GM18520 (cell line): ENCODE measurements around the gene ARHGAP45.
A peak's percentile ranks its signal among the peaks of the same experiment; 100 is the strongest.

Source experiments
- ATAC-seq: cut with Tn5 transposase; IDR thresholded peaks from one replicate; pipeline ENCODE4 v1.9.1; 2021; ENCODE audit not compliant: unreplicated experiment

Gene ARHGAP45

DNA sequence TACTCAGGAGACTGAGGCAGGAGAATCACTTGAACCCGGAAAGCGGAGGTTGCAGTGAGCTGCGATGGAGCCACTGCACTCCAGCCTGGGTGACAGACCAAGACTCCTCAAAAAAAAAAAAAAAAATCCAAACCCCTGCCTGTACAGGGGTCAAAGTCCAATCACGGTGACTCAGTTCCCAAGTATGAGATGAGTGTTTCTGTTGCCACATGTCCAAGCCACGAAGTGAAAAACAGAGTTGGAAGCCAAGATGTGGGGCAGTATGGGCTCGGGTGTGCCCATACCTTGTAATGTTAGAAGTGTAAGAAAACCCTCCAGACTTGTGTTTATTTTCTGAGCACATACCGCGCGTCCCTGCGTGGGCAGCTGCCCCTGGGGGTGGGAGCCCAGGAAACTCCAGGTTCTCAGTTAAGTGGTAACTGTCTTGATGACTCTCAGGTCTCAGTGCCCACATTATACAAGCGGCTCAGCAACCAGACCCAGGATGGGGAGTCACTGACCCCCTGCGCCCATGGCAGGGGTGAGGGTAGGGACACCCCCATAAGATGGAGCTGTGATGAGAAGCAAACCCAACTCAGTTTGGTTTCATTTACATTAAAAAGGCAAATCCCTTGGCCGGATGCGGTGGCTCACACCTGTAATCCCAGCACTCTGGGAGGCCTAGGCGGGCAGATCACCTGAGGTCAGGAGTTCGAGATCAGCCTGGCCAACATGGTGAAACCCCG is 35.6 kb downstream of the ARHGAP45 start:
- ATAC-seq = no peak

DNA sequence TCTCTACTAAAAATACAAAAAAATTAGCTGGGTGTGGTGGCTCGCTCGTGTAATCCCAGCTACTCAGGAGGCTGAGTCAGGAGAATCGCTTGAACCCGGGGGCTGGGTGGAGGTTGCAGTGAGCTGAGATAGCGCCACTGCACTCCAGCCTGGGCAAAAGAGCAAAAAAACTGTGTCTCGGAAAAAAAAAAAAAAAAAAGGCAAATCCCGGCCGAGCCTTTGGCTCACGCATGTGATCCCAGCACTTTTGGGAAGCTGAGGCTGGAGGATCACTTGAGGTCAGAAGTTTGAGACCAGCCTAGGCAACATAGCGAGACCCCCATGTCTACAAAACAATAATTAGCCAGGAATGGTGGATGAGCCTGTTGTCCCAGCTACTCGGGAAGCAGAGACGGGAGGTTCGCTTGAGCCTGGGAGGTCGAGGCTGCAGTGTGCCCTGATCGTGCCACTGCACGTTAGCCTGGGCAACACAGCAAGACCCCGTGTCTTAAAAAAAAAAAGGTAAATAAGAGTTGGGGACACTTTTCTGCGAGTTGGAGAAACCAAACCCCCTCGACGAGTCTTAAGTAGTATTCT is 36.3 kb downstream of the ARHGAP45 start:
- no peak for ATAC-seq

DNA sequence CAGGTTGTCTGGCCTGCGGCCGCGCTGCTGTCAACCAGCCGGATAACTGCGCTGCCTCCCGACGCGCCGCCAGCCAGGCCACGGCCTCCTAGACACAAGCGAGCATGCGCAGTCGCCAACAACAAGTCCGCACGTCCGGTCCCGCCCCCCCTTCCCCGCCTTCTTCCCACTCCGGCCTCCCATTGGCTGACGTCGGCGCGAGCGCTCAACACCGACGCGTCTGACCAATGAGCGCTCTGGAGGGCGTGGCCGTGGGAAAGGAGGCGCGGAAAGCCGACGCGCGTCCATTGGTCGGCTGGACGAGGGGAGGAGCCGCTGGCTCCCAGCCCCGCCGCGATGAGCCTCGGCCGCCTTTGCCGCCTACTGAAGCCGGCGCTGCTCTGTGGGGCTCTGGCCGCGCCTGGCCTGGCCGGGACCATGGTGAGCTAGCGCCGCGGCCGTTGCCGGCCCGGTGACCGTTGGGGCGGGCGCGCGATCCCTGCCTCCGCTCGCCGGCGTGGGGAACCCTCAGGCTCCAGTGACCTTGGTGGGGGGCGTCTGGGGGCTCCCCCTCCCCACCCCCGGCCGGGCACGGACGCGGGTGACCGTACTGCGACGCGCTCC is 36.8 kb downstream of the ARHGAP45 start, which contains the start of gene GPX4:
Gene GPX4, plus strand, starts transcription at position 287 of the 603 bp plus-strand sequence. Its CDS starts 50 bp downstream, at position 337.
- ATAC-seq = peak; percentile 59

DNA sequence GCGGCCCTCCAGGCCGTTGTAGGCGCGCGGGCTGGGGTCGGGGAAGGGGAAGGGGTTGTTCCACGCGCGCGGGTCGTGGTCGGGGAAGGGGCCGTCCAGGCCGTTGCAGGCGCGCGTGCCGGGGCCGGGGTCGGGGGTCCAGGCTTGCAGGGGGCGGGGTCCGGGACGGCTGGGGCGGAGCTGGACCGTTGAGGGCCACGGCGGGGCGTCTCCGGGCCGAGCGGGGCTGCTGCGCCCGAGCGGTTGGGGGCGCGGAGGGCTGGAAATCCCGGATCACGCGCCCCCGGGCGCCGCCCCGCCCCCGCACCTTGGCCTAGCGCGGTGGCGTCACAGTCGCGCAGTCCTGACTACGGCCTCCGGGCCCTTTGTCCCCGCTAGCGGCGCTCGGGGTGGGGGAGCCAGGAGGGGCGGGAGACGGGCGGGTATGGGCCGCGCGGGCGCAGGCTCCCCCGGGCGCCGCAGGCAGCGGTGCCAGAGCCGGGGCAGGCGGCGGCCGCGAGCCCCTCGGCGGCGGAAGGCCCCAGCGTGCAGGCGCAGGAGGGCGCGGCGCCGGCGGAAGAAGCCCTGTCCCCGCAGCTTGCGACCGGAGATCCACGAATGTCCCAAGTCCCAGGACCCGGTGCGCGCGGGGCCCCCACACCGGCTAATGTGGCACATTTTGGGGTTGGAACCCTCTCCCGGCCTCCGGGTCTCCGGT is 37.5 kb downstream of the ARHGAP45 start:
- ATAC-seq = peak; percentile 17

DNA sequence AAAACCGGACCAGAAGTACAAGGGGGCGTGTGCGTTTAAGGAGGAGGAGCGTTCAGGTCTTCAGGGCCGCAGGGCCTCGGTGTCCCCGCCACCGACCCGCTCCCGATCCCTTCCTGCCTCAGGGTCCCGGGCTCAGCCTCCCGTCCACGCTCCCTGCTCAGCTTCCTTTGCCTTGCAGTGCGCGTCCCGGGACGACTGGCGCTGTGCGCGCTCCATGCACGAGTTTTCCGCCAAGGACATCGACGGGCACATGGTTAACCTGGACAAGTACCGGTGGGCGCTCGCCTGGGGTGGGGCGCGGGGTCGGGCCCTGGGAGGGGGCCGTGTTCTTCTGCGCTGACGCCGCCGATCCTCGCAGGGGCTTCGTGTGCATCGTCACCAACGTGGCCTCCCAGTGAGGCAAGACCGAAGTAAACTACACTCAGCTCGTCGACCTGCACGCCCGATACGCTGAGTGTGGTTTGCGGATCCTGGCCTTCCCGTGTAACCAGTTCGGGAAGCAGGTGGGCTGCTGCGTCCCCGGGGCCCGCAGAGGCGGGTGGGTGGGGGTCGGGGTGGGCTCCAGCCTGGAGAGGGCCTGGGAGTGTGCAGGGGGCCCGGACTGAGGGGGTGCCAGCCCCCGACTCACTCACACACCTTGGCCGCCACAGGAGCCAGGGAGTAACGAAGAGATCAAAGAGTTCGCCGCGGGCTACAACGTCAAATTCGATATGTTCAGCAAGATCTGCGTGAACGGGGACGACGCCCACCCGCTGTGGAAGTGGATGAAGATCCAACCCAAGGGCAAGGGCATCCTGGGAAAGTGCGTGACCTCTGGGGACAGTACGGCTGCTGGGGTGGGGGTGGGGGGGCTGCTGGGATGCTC is 38.3 kb downstream of the ARHGAP45 start:
- ATAC-seq = no peak

DNA sequence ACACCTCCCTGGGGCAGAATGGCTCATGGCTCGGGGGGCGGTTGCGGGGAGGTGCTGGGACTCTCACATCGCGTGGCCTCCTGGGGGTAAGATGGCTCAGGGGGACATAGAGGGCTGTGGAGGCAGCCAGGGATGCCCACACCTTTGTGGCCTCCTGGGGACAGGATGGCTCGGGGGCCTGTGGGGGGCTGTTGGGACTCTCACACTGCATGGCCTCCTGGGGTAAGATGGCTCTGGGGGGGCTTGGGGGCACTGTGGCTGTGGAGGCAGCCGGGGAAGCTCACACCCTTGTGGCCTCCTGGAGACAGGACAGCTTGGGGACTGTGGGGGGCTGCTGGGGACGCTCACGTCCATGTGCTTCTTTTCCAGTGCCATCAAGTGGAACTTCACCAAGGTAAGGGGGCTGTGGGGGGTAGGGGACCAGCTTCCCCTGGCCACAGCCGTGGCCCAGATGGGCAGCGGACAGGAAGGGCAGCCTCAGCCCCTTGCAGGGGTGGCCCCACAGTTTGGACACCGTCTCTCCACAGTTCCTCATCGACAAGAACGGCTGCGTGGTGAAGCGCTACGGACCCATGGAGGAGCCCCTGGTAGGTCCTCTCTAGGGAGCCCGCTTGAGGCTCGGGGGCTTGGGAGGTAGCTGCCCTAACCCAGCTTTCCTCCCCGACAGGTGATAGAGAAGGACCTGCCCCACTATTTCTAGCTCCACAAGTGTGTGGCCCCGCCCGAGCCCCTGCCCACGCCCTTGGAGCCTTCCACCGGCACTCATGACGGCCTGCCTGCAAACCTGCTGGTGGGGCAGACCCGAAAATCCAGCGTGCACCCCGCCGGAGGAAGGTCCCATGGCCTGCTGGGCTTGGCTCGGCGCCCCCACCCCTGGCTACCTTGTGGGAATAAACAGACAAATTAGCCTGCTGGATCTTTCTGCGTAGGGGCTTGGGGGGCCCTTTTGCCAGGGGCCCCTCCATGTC is 39.2 kb downstream of the ARHGAP45 start:
- no peak for ATAC-seq

DNA sequence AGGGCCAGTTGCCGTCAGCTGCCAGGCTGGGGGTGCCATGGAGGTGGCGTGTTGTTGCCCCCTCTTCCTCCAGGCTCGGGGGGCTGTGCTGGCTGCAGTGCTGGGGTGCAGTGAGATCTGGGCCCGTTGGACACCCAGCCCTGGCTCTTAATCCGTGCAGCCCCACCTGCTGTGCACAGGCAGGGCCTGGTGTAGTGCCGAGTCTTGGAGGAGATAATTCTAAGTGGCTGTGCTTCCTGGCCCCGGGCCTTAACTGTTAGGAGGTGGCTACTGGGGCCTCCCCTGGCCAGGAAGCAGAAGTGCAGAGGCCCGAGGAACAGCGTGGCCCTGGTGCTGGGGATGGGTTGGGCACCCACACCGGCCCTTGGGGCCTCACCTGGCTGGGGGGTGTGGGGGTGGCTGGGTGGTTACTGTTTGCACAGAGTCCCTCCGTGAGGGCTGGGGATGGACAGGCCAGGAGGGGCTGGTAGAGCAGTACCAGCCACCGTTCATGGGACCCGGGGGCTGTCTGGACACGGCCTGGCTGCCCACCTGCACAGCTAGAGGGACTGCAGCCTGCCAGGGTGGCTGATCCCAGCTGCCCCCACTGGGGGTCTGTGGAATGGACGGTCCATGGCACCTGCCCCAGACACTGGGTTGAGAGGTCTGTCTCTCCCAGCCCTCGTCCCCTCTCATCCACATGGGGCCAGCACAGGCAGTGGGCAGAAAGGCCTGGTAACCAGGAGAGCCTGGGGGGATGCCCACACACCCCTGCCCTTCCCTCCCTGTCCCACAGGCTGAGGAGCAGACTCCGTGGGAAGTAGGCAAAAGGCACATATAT is 40.1 kb downstream of the ARHGAP45 start:
- ATAC-seq = no peak

DNA sequence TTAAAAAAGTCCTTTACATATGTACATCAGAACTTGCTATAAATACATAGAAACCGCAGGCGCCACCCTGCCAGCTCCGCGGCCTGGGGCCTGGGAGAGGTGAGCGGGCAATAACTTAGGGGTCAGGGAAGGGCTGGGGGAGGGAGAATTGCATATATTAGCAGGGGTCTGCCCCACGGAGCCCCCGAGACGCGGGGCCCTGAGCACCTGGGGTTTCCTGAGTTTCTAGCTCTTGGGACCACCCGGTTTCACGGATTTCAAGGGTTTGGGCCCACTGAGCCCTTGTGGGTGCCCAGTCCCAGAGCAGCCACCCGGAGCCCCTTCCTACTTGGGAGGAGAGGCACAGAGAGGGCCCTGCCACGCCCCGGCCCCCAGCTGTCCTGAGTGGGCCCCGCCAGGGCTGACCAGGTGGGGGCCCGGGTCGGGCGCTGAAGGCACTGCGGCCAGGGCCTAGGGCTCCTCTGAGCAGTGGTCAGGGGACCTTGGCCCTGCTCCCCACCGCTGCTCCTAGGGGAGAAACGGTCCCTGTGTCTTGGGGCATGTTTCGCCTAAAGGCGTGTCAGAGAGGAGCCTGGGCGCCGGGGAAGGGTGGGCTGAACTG is 40.8 kb downstream of the ARHGAP45 start:
- ATAC-seq = no peak

DNA sequence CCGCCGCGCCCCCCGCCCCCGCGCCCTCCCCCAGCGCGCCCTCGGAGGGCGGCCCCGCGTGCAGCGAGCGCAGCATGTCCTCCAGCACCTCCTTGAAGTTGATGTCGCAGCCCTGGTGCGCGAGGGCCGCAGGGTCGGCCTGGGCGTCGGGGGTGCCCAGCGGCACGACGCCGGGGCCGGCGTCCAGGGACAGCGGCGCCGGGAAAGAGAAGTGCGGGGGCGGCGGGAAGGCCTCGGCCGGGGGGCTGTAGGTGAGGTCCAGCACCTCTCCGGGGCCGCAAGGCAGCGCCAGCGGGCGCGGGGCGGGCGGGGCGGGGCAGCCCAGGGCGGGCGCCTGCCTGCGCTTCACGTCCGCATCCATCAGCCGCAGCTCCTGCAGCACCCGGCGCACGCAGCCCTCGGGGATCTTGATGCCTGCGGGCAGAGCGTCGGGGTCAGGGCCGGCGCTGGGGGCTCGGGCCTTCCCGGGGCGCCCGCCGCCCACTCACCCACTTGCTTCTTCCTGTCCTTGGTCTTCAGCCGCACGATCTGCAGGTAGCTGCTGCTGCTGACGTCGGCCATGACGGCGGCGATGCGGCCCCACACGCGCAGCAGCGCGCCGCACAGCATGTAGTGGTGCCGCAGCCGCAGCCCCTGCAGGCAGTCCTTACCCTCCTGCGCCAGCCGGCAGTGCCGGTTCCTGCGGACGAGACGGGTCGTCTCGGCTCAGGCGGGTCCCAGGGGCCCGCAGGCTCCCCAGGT is 41.5 kb downstream of the ARHGAP45 start:
- ATAC-seq = no peak

DNA sequence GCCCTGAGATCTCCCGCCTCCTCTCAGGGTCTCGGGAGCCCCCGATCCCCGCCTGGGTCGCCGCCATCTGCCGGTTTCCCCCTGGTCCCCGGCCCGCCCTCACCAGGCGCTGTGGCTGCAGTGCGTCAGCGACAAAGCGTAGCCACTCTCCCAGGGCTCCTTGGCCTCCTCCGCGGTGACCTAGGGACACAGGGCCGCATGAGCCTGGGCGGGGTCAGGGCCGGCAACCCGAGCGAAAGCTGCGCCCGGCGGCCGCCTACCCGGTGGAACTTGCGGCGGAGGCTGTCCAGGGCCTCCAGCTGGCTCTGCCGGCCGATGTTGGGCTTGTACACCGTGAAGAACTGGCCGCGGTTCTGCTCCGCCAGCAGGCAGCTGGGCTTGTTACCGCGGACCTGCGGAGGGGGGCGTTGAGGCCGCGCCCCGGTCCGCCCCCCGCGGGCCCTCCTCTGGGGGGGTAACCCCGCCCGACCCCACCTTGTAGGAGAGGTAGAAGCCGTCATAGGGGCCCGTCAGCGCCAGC is 42.1 kb downstream of the ARHGAP45 start:
- ATAC-seq = no peak

DNA sequence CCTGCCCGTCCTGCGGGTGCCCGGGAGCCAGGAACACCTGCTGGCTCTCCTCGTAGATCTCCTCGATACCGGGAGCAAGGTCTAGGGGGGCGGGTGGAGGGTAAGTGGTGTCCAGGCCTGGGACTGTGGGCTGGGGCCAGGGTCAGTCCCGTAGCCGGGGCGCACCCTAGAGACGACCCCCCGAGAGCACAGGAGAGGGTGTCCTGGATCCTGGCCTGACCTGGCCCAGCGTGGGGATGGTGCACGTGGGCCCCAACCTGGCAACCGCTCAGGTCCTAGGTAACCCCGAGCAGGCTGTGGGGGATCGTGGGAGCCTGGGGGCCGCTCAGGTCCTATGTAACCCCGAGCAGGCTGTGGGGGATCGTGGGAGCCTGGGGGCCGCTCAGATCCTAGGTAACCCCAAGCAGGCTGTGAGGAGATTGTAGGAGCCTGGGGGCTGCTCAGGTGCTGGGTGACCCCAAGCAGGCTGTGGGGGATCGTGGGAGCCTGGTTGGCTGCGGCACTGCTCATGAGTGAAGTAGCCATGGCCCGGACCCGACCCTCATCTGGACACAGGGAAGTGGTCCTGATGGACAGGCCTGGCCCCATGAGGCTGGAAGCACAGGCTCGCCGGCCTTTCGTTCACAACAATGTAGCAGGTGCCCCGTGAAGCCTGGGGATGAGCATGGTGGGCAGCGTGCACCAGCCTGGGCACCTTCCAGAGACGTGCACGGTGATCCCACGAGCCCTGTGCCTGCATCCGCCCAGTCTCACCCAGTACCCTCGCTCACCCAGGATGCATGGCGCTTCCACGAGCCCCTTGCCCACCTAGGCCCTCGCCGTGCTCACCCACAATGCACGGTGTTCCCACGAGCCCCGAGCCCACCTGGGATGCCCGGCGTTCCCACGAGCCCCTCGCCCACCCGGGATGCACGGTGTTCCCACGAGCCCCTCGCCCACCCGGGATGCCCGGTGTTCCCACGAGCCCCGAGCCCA is 43.0 kb downstream of the ARHGAP45 start:
- ATAC-seq = no peak

DNA sequence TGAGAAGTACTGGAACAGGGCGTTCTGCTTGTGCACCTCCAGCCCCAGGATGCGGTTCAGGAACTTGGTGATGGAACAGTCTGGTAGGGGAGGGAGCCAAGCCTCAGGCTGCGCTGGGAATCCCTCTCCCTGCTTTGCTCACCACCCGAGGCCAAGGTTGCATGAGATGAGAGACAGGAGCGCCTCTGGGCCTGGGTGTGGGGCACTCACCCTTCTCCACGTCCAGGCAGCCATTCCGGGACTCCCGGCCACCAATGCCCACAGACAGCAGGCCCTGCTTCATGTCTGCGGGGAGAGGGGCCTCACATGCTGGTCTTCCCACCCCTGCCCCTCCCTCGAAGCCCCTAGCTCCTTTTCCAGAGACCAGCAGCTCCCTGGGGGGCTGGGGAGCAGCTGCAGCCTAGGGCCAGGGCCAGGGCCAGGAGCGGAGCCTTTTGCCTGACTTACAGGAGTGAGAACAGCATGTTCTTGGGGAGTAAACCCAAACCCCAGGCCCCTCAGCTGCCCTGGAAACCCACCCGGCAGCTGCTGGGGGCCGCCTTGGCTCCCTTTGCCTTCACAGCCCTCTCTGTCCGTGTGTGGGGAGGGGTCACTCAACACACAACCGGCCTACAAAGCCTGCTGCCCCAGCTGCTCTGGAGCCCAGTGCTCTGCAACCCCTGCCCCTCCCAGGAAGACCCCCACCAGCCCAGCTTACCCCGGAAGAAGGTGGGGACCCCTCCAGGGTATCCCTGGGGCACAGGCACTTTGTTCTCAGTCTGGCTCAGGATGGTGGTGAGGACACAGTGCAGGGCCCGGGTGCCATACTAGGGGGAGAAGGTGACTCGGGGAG is 44.1 kb downstream of the ARHGAP45 start:
- ATAC-seq = no peak

DNA sequence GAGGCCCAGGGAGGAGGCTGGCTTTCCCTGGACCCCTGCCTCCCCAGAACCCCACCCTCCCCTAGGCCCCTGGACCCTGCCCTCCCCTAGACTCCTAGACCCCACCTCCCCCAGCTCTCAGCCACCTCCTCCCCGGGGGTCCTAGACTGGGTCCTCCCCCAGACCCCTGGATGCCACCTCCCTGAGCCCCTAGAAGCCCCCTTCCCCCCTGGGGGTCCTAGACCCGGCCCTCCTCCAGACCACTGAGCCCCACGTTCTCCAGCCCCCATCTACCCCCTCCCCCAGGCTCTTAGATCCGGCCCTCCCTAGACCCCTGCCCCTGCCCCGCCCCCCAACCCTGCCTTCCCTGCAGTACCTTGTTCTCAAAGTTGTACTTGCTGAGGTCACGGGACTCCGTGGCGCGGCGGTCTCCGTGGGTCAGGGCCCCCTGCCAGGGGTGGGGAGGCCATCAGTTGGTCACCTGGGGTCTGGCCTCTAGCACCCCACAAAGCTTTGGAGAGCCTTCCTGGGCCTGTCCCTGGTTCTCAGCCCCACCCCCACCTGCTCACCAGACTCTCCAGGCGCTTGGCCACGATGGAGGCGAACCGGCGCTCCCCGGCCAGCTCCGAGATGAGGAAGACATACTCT is 44.8 kb downstream of the ARHGAP45 start:
- no peak for ATAC-seq

DNA sequence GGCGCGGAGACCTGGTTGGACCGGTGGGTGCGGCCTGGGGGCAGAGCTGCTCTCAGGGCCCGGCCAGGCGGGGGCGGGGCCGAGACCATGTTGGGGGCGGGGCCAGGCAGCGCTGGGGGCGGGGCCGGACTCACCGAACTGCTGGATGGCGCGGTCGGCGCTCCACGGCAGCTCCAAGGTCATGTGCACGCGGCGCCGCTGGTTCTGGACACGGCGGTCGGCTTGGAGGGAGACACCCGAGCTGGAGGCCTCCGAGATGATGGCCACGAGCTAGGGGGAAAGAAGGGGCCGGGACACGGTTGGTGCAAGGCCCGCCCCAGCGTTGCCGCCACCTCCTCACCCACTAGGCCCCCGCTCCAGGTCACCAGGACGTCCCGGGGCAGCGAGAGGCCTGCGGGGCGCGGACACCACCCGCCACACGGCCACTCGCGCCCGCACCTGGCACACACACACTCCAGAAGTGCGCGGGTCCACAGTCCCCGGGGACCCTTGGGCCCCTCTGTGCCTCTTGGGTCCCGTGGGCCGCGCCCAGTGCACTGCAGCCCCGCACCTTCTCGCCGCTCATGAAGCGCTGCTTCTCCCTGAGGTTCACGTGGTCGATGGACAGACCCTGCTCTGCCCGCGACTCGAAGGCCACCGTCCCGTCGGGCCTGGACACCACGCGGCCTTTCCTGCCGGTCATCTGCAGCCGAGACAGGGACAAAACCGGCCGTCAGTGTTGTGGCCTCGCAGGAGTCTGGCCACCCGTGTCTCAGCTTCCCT is 45.5 kb downstream of the ARHGAP45 start:
- no peak for ATAC-seq
